Fibroblast of lung (primary cell): ENCODE data around the gene FHL2.

Experiments
- CTCF ChIP-seq, 2 donors: IDR thresholded peaks in 1 of 2; conservative IDR thresholded peaks in 1 of 2; 1 replicate in 1 of 2; 2 replicates in 1 of 2; pipeline ENCODE4 v1.5.1; 2011 to 2012; ENCODE audit warnings: low read length in 2 of 2, control low read depth in 1 of 2, inconsistent platforms in 1 of 2, low read depth in 1 of 2, mild to moderate bottlenecking in 1 of 2
- EZH2 ChIP-seq: IDR thresholded peaks from 2 replicates; pipeline ENCODE4 v1.5.1; 2012; ENCODE audit warnings: low read length, control low read depth, mild to moderate bottlenecking; ENCODE audit errors: missing control alignments

- TF ChIP-seq CTCF (conservative IDR thresholded peaks at IDR 0.05 in 1 of 2, IDR thresholded peaks at IDR 0.05 in 1 of 2; ENCODE audit: low read depth in 1 of 2, low read length in 2 of 2) (no peak), EZH2 (no peak)
Measured at GRCh38 chr2:105421053-105421452, 22.2 kb upstream of the FHL2 start.
